ENCODE data around the gene BABAM2. TPM values are rescaled to one million over a fixed set of nuclear protein-coding genes. Genes with fewer than 3 reads are reported as not detected.

Gene BABAM2
- total RNA-seq, 1 donor from 2014 or later: 34.6 TPM

GRCh38 chr2:27902098-27902497 is 11.6 kb downstream of the BABAM2 start:
- no peaks in the 10 kb centered on the region for H3K9me3 Mint-ChIP-seq
- Histone ChIP-seq H3F3A (ENCODE audit: low read depth) (no peaks in the 10 kb centered on the region), H3K79me2 (ENCODE audit: low read depth) (no peaks in the 10 kb centered on the region), H4K20me1 (ENCODE audit: low read depth) (no peaks in the 10 kb centered on the region), H3K4me2 (no peak overlapping the region), H3K36me3 (no peaks in the 10 kb centered on the region), H3K4me3 (no peak overlapping the region), H3K9ac (no peak overlapping the region), H3K27me3 (no peaks in the 10 kb centered on the region), H3K27ac (no peak overlapping the region), H3K9me3 (ENCODE audit: low read depth) (no peaks in the 10 kb centered on the region), H2AFZ (replicated peaks) (no peak overlapping the region), H3K4me1 (no peaks in the 10 kb centered on the region)
- no peaks in the 10 kb centered on the region for H3K27me3 Mint-ChIP-seq (ENCODE audit: insufficient read depth, low read depth)
- no peaks in the 10 kb centered on the region for H3K4me1 Mint-ChIP-seq
- DNase-seq (ENCODE audit: low spot score): no peak
- TF ChIP-seq EZH2 (IDR thresholded peaks at IDR 0.05) (no peak), CTCF (IDR thresholded peaks at IDR 0.05) (no peak), EZH2phosphoT487 (IDR thresholded peaks at IDR 0.05) (no peak)
- H3K36me3 Mint-ChIP-seq: peaks cover 3% of the 10 kb centered on the region
- no peak overlapping the region for H3K4me3 Mint-ChIP-seq
- H3K27ac Mint-ChIP-seq: no peak overlapping the region

- Histone ChIP-seq H3K4me2 (no peak overlapping the region), H3K27ac (no peak overlapping the region)
Measured at GRCh38 chr2:27903018-27903417, 12.5 kb downstream of the BABAM2 start.

GRCh38 chr2:27903649-27904404 is 13.3 kb downstream of the BABAM2 start:
- no peaks in the 10 kb centered on the region for H3K27me3 ChIP-seq
- no peaks in the 10 kb centered on the region for H3K79me2 ChIP-seq (ENCODE audit: low read depth)
- H3K9me3 ChIP-seq (ENCODE audit: low read depth): no peaks in the 10 kb centered on the region
- no peak overlapping the region for H3K9ac ChIP-seq
- H3K27me3 Mint-ChIP-seq (ENCODE audit: insufficient read depth, low read depth): no peaks in the 10 kb centered on the region
- no peaks in the 10 kb centered on the region for H3K4me1 ChIP-seq
- no peak overlapping the region for H3K27ac ChIP-seq
- peaks cover 2% of the 10 kb centered on the region for H3K36me3 Mint-ChIP-seq
- H3K36me3 ChIP-seq: no peaks in the 10 kb centered on the region
- no peaks in the 10 kb centered on the region for H4K20me1 ChIP-seq (ENCODE audit: low read depth)
- no peak overlapping the region for H3K4me3 Mint-ChIP-seq
- H3K4me2 ChIP-seq: no peak overlapping the region
- no peak overlapping the region for H3K27ac Mint-ChIP-seq
- H2AFZ ChIP-seq (replicated peaks): no peak overlapping the region
- no peak for DNase-seq (ENCODE audit: low spot score)
- H3K4me3 ChIP-seq: no peak overlapping the region
- H3K4me1 Mint-ChIP-seq: no peaks in the 10 kb centered on the region
- H3F3A ChIP-seq (ENCODE audit: low read depth): no peaks in the 10 kb centered on the region
- no peaks in the 10 kb centered on the region for H3K9me3 Mint-ChIP-seq
- no peak for TF ChIP-seq EZH2 (IDR thresholded peaks at IDR 0.05)
- no peak for TF ChIP-seq EZH2phosphoT487 (IDR thresholded peaks at IDR 0.05)
- no peak for TF ChIP-seq CTCF (IDR thresholded peaks at IDR 0.05)

More at GRCh38 chr2:27903018-27903417, 12.5 kb downstream of the BABAM2 start:
- Histone ChIP-seq H3K9me3 (ENCODE audit: low read depth) (no peaks in the 10 kb centered on the region), H3F3A (ENCODE audit: low read depth) (no peaks in the 10 kb centered on the region), H3K9ac (no peak overlapping the region), H2AFZ (replicated peaks) (no peak overlapping the region), H3K4me1 (no peaks in the 10 kb centered on the region), H3K4me3 (no peak overlapping the region), H3K36me3 (no peaks in the 10 kb centered on the region), H3K27me3 (no peaks in the 10 kb centered on the region), H3K79me2 (ENCODE audit: low read depth) (no peaks in the 10 kb centered on the region), H4K20me1 (ENCODE audit: low read depth) (no peaks in the 10 kb centered on the region)
- no peak for TF ChIP-seq EZH2 (IDR thresholded peaks at IDR 0.05)
- TF ChIP-seq CTCF (IDR thresholded peaks at IDR 0.05): no peak
- TF ChIP-seq EZH2phosphoT487 (IDR thresholded peaks at IDR 0.05): no peak
- Mint-ChIP-seq H3K36me3 (peaks cover 3% of the 10 kb centered on the region), H3K4me1 (no peaks in the 10 kb centered on the region), H3K4me3 (no peak overlapping the region), H3K9me3 (no peaks in the 10 kb centered on the region), H3K27me3 (ENCODE audit: insufficient read depth, low read depth) (no peaks in the 10 kb centered on the region), H3K27ac (no peak overlapping the region)
- no peak for DNase-seq (ENCODE audit: low spot score)

Measured in neural progenitor cell (in vitro differentiated cells).